GM19193 (cell line): ENCODE results near the gene DSG1.

Experiments
- POLR2A ChIP-seq: IDR thresholded peaks from 4 replicates; pipeline ENCODE4 v1.6.1; 2011; ENCODE audit not compliant: insufficient read depth, insufficient read length; ENCODE audit errors: extremely low read depth

Gene DSG1

DNA sequence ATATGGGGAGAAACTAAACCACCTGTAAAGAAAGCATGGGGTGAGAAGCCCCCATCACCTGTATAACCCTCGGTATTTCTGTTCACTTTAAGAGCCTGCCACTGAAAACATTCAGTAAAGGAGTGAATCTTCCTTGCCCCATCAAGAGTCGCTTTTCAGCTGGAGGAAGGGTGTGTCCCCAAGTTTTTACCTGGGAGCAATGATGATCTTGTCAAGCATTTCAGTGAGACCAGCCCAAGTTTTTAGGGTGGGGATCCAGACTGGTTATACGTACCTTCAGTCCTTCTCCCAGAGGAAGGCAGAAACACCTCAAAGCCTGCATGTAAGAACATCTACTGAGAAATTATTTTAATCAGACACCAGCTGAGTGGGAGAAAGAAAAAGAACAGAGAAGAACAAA lies at the start of gene DSG1:
TSS of gene DSG1 (plus strand) at position 301 of the 400 bp plus-strand sequence. CDS start 141 bp downstream, outside the sequence.
- no peak for TF ChIP-seq POLR2A

- TF ChIP-seq POLR2A = no peak
These were observed 49.0 kb upstream of the DSG1 start for GRCh38 chr18:31268985-31269406.

- no peak for TF ChIP-seq POLR2A
These were observed 48.4 kb upstream of the DSG1 start for GRCh38 chr18:31269566-31269965.

DNA sequence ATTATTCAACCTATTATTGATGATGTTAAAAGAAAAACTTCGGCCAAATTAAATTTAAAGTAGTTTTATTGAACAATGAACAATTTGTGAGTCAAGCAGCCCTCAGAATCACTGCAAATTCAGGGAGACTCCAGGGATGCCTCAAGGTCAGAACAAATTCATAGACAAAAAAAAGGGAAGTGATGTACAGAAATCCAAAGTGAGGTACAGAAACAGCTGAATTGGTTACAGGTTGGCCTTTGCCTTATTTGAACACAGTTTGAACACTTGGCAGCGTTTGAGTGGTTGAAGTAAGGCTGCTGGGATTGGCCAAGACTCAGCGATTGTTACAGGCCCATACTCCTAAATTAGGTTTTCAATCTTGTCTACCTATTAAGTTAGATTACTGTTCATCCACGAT lies 47.4 kb upstream of the DSG1 start:
- TF ChIP-seq POLR2A = no peak

DNA sequence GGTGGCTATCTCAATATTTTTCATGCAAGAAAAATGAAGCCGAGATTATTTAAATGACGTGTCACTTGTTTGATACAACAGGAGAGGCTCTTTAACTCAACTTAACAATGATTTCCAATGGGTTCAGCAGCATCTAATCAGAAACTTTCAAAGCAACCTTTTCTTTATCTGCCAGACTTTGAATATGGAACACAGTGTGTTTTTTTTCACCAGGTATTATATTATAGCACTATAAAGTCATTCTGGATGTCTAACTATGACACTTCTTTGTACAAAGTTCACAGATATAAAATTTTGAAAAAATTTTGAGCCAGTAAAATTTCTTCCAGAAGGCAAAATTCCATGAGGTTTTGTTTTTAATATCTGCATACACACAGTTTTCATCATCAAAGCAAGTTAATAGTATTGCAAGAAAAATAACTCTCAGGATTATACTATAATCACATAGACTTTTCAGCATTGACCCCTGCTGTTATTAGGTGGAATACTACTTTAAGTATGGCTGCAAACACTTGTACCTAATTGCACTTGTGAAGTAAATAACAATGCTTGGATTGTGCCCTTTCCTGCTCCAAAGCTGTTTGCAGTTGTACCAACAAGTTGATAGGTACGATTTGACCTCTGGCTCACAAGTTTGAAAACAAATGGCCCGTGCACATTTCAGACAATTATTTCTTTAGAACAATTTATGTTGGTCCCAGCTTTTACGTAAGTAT lies 44.0 kb upstream of the DSG1 start:
- TF ChIP-seq POLR2A = no peak

- TF ChIP-seq POLR2A = no peak
These were observed 43.0 kb upstream of the DSG1 start for GRCh38 chr18:31274931-31275330.

GRCh38 chr18:31275722-31276463 lies 42.1 kb upstream of the DSG1 start:
- no peak for TF ChIP-seq POLR2A

DNA sequence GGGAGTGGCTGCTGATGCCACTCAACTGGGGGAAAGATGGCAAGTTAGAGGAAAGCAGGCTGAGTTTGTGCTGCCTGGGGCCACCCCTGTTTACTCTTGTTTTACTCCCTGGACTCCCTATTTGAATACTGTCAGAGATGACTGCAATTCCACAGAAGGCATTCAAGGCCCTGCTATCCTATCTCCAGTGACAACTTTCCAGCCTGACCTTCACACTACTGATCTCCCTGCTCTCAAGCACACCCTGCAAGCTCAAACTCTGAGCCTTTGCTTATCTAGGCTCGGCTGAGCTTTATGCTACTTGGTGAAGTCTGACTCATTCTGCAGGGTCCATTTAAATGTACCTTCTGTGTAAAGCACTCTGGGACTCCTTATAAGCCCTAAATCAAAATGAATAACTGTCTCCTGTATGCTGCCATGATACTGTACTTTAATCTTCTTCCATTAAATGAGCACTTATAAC lies 39.3 kb upstream of the DSG1 start:
- no peak for TF ChIP-seq POLR2A

GRCh38 chr18:31280502-31280901 lies 37.5 kb upstream of the DSG1 start:
- TF ChIP-seq POLR2A = no peak

- TF ChIP-seq POLR2A = no peak
These were observed 36.5 kb upstream of the DSG1 start for GRCh38 chr18:31281437-31281836.

GRCh38 chr18:31291688-31292087 lies 26.3 kb upstream of the DSG1 start:
- TF ChIP-seq POLR2A = no peak

GRCh38 chr18:31294199-31294747 lies 23.7 kb upstream of the DSG1 start:
- TF ChIP-seq POLR2A = no peak

- no peak for TF ChIP-seq POLR2A
These were observed 20.7 kb upstream of the DSG1 start for GRCh38 chr18:31297248-31297647.

- no peak for TF ChIP-seq POLR2A
These were observed 16.7 kb upstream of the DSG1 start for GRCh38 chr18:31301201-31301655.

GRCh38 chr18:31302991-31303390 lies 15.0 kb upstream of the DSG1 start:
- TF ChIP-seq POLR2A = no peak

GRCh38 chr18:31303771-31304170 lies 14.2 kb upstream of the DSG1 start:
- no peak for TF ChIP-seq POLR2A
